ENCODE data around the gene IFRD2. TPM values are rescaled to one million over a fixed set of nuclear protein-coding genes. Genes with fewer than 3 reads are reported as not detected.

IFRD2 gene
- total and polyA plus RNA-seq, 9 of the 15 experiments (the other 6 are each of a cell fraction or from before 2014, with no cell fraction given): 30.5 to 115 (median 52.8) TPM

GRCh38 chr3:50337175-50337861, 45.1 kb upstream of the IFRD2 start (continued):
- TF ChIP-seq MBD2 (IDR thresholded peaks at IDR 0.05; ENCODE audit: borderline replicate concordance, low read depth): peak; percentile 7; the same call in 1 of the 2 replicates
- no peak for TF ChIP-seq CTCF (IDR thresholded peaks at IDR 0.05 in 2 of 3, conservative IDR thresholded peaks at IDR 0.05 in 1 of 3; ENCODE audit: insufficient read depth in 2 of 3, low read depth in 1 of 3, low read length in 3 of 3)
- 0 out of 2 replicates have a peak, but pooled peaks have one; percentile 56 for TF ChIP-seq ZNF282 (CRISPR knock-in tag; IDR thresholded peaks at IDR 0.05)
- TF ChIP-seq PCBP2 (IDR thresholded peaks at IDR 0.05; ENCODE audit: low read depth, low read length, poor library complexity, severe bottlenecking): no peak
- TF ChIP-seq EGR1 (conservative IDR thresholded peaks at IDR 0.05): peak; percentile 95
- TF ChIP-seq POLR2AphosphoS2 (IDR thresholded peaks at IDR 0.05; ENCODE audit: low read length): peak; percentile 70; the same call in 1 of the 2 replicates
- TF ChIP-seq ZBTB17 (CRISPR knock-in tag; IDR thresholded peaks at IDR 0.05): 0 out of 2 replicates have a peak, but pooled peaks have one; percentile 61
- TF ChIP-seq GTF2E2 (tag; IDR thresholded peaks at IDR 0.05): no peak
- TF ChIP-seq PHB (CRISPR knock-in tag; IDR thresholded peaks at IDR 0.05): no peak
- peak; percentile 58 for TF ChIP-seq MEIS2 (IDR thresholded peaks at IDR 0.05; ENCODE audit: partially characterized antibody)
- no peak for TF ChIP-seq SMARCC2 (IDR thresholded peaks at IDR 0.05; ENCODE audit: low read depth)
- TF ChIP-seq ESRRB (CRISPR knock-in tag; IDR thresholded peaks at IDR 0.05; ENCODE audit: borderline replicate concordance): no peak
- peak; percentile 98 for TF ChIP-seq BHLHE40 (IDR thresholded peaks at IDR 0.05; ENCODE audit: low read length)
- peak; percentile 55 for TF ChIP-seq HNRNPLL (IDR thresholded peaks at IDR 0.05; ENCODE audit: low read depth, low read length, poor library complexity, severe bottlenecking)
- TF ChIP-seq VEZF1 (CRISPR knock-in tag; IDR thresholded peaks at IDR 0.05): peak; percentile 56; the same call in 1 of the 2 replicates
- TF ChIP-seq PML (IDR thresholded peaks at IDR 0.05; ENCODE audit: low read length): 0 out of 2 replicates have a peak, but pooled peaks have one; percentile 37
- TF ChIP-seq, protein P1, sequence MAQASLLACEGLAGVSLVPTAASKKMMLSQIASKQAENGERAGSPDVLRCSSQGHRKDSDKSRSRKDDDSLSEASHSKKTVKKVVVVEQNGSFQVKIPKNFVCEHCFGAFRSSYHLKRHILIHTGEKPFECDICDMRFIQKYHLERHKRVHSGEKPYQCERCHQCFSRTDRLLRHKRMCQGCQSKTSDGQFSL (CRISPR knock-in tag; IDR thresholded peaks at IDR 0.05): no peak
- TF ChIP-seq, protein P1 (tag; IDR thresholded peaks at IDR 0.05): no peak
- no peak for TF ChIP-seq CEBPZ (IDR thresholded peaks at IDR 0.05; ENCODE audit: borderline replicate concordance, low read depth, low read length)
